Subcutaneous adipose tissue (tissue), 4 donors: ENCODE data around the gene MARCHF4. TPM values are rescaled to one million over a fixed set of nuclear protein-coding genes. Genes with fewer than 3 reads are reported as not detected.

Source experiments
- total RNA-seq, 4 donors: library from RNA; depleted of rRNA; stranded (reverse); fragments of >200 nt; gene quantifications; one replicate each; pipeline ENCODE4 v1.1.0, GENCODE V29; 2016
- TF ChIP-seq, protein P1 (sequence below): fragments of 450-650 bp; IDR thresholded peaks from one replicate; pipeline ENCODE4 v1.5.1; 2016; ENCODE audit warnings: low read depth, mild to moderate bottlenecking, control low read depth, antibody characterized with exemption, moderate library complexity

MARCHF4 gene
- total RNA-seq, 4 donors from 2014 or later, result not detected

DNA sequence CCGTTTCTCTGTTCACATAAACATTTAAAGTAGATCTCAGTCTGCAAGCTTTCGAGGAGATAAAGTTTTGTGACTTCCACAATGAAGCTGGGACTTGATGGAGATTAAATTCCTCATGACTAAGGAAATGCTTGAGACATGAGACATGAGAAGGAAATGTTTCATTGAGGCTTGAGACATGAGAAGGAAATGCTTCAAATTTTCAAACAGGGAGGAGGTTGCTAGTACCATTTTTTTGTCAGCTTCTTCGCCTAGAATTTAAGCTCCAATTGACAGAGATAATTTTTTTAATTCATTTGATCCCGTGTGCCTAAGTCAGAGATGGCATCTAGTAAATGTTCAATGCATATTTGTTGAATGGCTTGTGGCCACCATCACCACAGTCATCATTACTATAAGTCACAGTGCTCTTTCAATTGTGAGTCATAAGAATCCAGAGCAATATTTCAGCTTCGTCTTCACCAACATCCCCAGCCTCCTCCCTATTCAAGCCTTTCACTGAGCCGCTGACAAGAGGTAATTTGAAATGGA is 543 bp upstream of the MARCHF4 start:
- TF ChIP-seq, protein P1, sequence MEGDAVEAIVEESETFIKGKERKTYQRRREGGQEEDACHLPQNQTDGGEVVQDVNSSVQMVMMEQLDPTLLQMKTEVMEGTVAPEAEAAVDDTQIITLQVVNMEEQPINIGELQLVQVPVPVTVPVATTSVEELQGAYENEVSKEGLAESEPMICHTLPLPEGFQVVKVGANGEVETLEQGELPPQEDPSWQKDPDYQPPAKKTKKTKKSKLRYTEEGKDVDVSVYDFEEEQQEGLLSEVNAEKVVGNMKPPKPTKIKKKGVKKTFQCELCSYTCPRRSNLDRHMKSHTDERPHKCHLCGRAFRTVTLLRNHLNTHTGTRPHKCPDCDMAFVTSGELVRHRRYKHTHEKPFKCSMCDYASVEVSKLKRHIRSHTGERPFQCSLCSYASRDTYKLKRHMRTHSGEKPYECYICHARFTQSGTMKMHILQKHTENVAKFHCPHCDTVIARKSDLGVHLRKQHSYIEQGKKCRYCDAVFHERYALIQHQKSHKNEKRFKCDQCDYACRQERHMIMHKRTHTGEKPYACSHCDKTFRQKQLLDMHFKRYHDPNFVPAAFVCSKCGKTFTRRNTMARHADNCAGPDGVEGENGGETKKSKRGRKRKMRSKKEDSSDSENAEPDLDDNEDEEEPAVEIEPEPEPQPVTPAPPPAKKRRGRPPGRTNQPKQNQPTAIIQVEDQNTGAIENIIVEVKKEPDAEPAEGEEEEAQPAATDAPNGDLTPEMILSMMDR, result no peak

DNA sequence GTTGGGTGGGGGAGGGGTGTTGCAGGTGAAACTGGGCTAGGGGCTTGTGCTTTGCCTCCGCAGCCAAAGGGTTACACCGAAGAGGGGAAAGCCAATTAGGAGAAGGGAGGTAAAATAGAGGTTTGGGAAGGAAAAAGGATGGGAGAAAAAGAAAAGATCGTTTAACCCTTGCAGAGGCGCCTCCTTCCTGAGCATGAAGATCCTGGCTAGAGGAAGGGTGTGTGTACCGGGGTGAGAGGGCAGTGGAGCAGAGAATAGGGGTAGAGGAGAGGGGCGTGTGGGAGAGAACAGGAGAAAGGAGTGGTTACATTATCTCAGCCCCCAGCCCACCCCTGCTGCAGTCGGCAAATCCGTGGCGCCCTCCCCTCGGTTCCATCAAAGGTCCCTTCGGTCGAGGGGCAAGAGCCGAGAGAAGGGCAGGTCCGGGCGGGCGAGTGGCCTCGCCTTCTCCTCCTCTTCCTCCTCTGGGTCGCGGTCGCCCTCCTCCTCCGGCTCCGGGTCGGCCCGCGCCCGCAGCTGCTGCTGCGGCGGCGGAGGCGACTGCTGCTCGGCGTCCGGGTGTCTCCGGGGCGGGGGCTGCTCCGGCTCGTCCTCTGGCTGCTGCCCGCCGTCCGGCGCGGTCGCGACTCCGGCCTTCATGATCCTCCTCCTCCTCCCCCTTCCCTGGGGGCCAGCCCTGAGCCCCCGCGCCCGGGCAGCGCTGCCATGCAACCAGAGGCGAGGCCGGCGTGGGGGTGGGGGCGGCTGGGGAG is 1.1 kb downstream of the MARCHF4 start:
- TF ChIP-seq, protein P1, result no peak

DNA sequence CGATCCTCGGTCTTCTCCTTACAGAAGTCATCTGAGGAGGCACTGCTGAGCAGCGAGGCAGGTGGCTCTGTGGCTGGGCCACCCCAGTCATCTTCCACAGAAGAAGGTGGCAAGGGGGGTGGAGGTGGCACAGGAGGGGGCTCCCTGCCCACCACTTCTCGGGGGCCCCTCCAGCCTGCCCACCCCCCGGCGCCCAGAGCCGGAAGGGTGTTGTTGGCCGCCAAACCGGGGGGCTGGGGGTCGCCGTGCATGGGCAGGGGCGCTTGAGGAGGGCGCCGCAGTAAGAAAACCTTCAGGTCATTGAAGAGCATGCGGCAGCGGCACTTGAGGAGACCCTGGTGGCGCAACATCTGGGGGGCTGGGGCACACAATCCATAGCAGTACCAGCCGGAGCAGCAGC is 2.5 kb downstream of the MARCHF4 start:
- TF ChIP-seq, protein P1, result no peak

DNA sequence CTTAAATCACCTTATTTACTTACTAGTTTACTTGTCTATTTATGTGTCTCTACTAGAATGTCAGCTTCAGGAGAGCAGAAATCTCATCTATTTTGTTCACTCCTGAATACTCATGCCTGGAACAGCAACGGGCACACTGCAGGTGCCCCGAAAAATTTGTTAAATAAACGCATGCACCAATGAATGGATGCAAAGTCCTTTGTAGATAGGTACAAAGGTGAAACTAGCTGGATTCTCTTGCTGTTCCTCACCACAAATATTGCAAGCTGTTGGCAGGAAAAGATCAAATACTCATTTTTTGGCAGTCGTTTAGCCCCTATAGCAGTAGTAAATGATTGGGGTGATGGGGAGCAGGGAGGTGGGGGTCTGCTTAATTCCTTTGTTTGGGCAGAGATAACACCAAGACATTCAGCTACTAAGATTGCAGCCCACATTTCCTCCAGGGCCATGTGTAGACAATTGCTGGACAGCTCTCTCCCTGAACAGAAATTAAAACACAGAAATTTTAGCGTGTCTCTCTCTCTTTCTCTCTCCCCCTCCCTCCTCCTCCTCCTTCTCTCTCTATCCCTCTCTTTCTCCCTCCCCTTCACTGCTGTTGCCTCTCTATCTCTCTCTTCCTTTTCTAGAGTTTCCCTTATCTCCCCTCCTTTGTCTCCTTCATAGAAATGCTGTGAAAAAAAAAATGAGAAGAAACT is 5.4 kb downstream of the MARCHF4 start:
- TF ChIP-seq, protein P1, result no peak

DNA sequence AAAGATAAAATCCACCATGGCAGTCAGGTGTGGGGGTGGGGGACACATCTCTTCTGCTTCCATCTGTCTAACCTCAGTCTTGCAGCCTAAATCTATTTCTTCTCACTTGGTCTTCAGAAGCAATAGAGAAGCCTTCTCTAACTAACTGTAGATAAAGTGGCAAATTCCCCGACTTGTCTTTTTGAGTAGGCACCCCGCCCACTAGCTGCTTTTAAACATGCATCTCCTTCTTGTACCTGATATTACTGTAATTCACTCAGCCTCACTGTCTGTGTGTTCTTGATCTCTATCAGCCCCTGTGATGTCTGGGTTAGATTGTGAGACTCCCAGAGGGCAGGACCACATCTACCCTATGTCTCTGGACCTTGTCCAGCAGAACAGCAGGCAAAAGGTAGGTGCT is 6.8 kb downstream of the MARCHF4 start:
- TF ChIP-seq, protein P1, result no peak

DNA sequence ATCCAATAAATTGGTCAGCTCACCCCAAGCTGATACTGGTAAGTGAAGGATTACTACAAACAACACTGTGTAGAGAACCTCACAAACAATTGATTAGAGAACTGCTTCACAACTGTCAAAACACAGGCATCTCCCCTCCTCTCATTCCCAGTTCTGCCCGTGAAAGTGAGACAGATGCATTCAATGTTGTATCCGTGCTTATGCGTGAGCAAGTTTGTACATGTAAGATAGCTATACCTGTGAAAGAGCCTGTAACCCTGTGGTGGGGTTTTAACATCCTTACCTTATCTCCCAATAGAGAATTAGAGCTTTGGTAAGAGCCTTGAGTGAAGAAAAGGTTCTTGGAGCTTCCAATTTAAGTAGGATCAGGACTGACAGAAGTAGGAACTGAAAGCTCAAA is 9.1 kb downstream of the MARCHF4 start:
- TF ChIP-seq, protein P1, result no peak

DNA sequence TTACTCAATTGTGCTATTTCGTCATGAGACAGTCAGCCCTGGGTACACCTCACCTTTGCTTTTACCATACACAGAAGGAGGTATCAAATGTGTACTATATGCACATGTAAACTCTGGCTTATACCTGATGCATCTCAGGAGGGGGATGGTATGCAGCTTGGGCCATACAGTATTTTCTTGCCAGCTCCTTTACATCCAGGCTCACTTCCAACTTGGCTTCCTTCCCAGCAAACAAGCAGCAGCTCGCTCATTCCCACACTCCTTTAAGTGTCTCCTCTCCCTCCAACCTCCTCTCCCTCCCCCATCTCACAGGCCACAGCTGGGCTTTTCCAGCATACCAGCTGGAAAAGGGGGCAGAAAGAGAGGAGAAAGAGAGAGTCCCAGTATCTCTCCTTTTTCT is 9.6 kb downstream of the MARCHF4 start:
- TF ChIP-seq, protein P1, result no peak
